CD4-positive, alpha-beta memory T cell (primary cell): Measurements from ENCODE around the gene TWIST2. TPM values are rescaled to one million over a fixed set of nuclear protein-coding genes. Genes with fewer than 3 reads are reported as not detected.

Experiments
- CTCF ChIA-PET: fragments of 350-600 bp; sonication (Branson Sonifier 250); formaldehyde crosslinking; loops from one replicate; lab custom pipeline; 2021; ENCODE audit warnings: inconsistent platforms; ENCODE audit not compliant: partially characterized antibody; lab: Charles Lee
- POLR2A ChIA-PET: fragments of 350-600 bp; sonication (Branson Sonifier 250); formaldehyde crosslinking; loops from one replicate; lab custom pipeline; 2021; ENCODE audit not compliant: partially characterized antibody; lab: Charles Lee
- DNase-seq, 5 donors: peaks; one replicate each; pipeline versions ENCODE4 v3.0.0 to v3.0.0-alpha.2; 2020 to 2022; ENCODE audit warnings: mixed read lengths in 1 of 5
- H3K27ac ChIP-seq: one replicate; pipeline ENCODE4 v1.7.0; 2013; ENCODE audit warnings: low read depth, low read length
- H3K27me3 ChIP-seq: 2 replicates; pipeline ENCODE4 v1.7.0; 2013; ENCODE audit warnings: mild to moderate bottlenecking, low read length, moderate library complexity; ENCODE audit not compliant: insufficient read depth
- H3K36me3 ChIP-seq: 2 replicates; pipeline ENCODE4 v1.7.0; 2013; ENCODE audit warnings: mild to moderate bottlenecking, low read length, moderate library complexity; ENCODE audit not compliant: insufficient read depth
- H3K4me1 ChIP-seq: 2 replicates; pipeline ENCODE4 v1.7.0; 2013; ENCODE audit warnings: mild to moderate bottlenecking, low read length, moderate library complexity; ENCODE audit not compliant: insufficient read depth
- H3K4me3 ChIP-seq, 2 donors: one replicate each; pipeline ENCODE4 v1.7.0; 2013; ENCODE audit warnings: low read length in 2 of 2, mild to moderate bottlenecking in 1 of 2
- H3K9me3 ChIP-seq, 2 donors: one replicate each; pipeline ENCODE4 v1.7.0; 2013; ENCODE audit warnings: low read length in 2 of 2, control low read depth in 1 of 2; ENCODE audit not compliant: control insufficient read depth in 1 of 2
- H3K27ac Mint-ChIP-seq, 7 donors: one replicate each; pipeline ENCODE4 v1.8.0; 2020 to 2021; ENCODE audit warnings: mixed read lengths in 7 of 7, mild to moderate bottlenecking in 6 of 7, inconsistent platforms in 3 of 7, moderate library complexity in 3 of 7
- H3K27me3 Mint-ChIP-seq, 2 donors: one replicate each; pipeline ENCODE4 v1.8.0; 2020 to 2021; ENCODE audit warnings: mixed read lengths in 2 of 2
- H3K36me3 Mint-ChIP-seq, 2 donors: one replicate each; pipeline ENCODE4 v1.8.0; 2020 to 2021; ENCODE audit warnings: mixed read lengths in 2 of 2, inconsistent platforms in 1 of 2, mild to moderate bottlenecking in 1 of 2
- H3K4me1 Mint-ChIP-seq, 4 donors: one replicate each; pipeline ENCODE4 v1.8.0; 2020 to 2021; ENCODE audit warnings: mixed read lengths in 4 of 4, mild to moderate bottlenecking in 1 of 4
- H3K4me3 Mint-ChIP-seq, 8 donors: one replicate each; pipeline ENCODE4 v1.8.0; 2020 to 2021; ENCODE audit warnings: mixed read lengths in 8 of 8, mild to moderate bottlenecking in 7 of 8, moderate library complexity in 6 of 8, inconsistent platforms in 3 of 8
- H3K9me3 Mint-ChIP-seq, 8 donors: one replicate each; pipeline ENCODE4 v1.8.0; 2020 to 2021; ENCODE audit warnings: mixed read lengths in 8 of 8, mild to moderate bottlenecking in 5 of 8, inconsistent platforms in 3 of 8, moderate library complexity in 1 of 8
- intact Hi-C: fragments of 100-400 bp; cut with micrococcal nuclease; formaldehyde crosslinking; loops from one replicate; pipeline ENCODE4 v1.15.1; 2023
- polyA plus RNA-seq, 2 donors: library from polyadenylated mRNA; unstranded; fragments of 300-500 nt; fragmentation: Illumina TruSeq; gene quantifications; one replicate each; pipeline ENCODE4 v1.2.3, GENCODE V29; 2021
- total RNA-seq, 2 experiments: library from RNA; stranded (reverse); gene quantifications; one replicate each; pipeline ENCODE4 v1.2.3, GENCODE V29; 2021

TWIST2 gene
- total and polyA plus RNA-seq, 4 experiments from 2014 or later = not detected

- intact Hi-C loops = no loop called here
- H3K27ac Mint-ChIP-seq = no peak overlapping the region
- no peak for DNase-seq
- H3K4me1 ChIP-seq = no peaks in the 10 kb centered on the region
- H3K36me3 Mint-ChIP-seq = no peaks in the 10 kb centered on the region
- H3K9me3 ChIP-seq = no peaks in the 10 kb centered on the region
- no peak overlapping the region for H3K4me3 Mint-ChIP-seq
- no peak overlapping the region for H3K4me3 ChIP-seq
- CTCF ChIA-PET = interaction anchor here (1.5 kb wide), 1 partner anchor 10 kb away, joined by 3 read pairs; no protein-coding TSS in a partner anchor
- H3K27me3 ChIP-seq = no peaks in the 10 kb centered on the region
- no peaks in the 10 kb centered on the region for H3K4me1 Mint-ChIP-seq
- H3K27me3 Mint-ChIP-seq = peaks cover 20 to 31% of the 10 kb centered on the region in 2 donors
- H3K9me3 Mint-ChIP-seq = peaks cover 0 to 3% (median 0%) of the 10 kb centered on the region in 8 donors
- no peak overlapping the region for H3K27ac ChIP-seq
- H3K36me3 ChIP-seq = no peaks in the 10 kb centered on the region
- POLR2A ChIA-PET = no interaction called here
These were observed 108.0 kb downstream of the TWIST2 start for GRCh38 chr2:238955648-238956531.

- intact Hi-C loops = no loop called here
These were observed 108.8 kb downstream of the TWIST2 start for GRCh38 chr2:238956676-238957075.

More at GRCh38 chr2:238956676-238957075, 108.8 kb downstream of the TWIST2 start:
- no peak for DNase-seq
- CTCF ChIA-PET = interaction anchor here (1.5 kb wide), 1 partner anchor 11 kb away, joined by 3 read pairs; no protein-coding TSS in a partner anchor
- POLR2A ChIA-PET = no interaction called here
- Mint-ChIP-seq H3K27ac (no peak overlapping the region), H3K4me1 (no peaks in the 10 kb centered on the region), H3K4me3 (no peak overlapping the region), H3K9me3 (peaks cover 0 to 3% (median 0%) of the 10 kb centered on the region in 8 donors), H3K36me3 (no peaks in the 10 kb centered on the region), H3K27me3 (peaks cover 21 to 33% of the 10 kb centered on the region in 2 donors)
- no peak overlapping the region for H3K4me3 ChIP-seq
- no peaks in the 10 kb centered on the region for H3K36me3 ChIP-seq
- no peak overlapping the region for H3K27ac ChIP-seq
- no peaks in the 10 kb centered on the region for H3K9me3 ChIP-seq
- no peaks in the 10 kb centered on the region for H3K27me3 ChIP-seq
- H3K4me1 ChIP-seq = no peaks in the 10 kb centered on the region
